ENCODE results near the gene ZNF423. TPM values are rescaled to one million over a fixed set of nuclear protein-coding genes. Genes with fewer than 3 reads are reported as not detected.

The ZNF423 gene
- total RNA-seq, 4 donors from 2014 or later = 7.0 to 19.7 (median 8.4) TPM

DNA sequence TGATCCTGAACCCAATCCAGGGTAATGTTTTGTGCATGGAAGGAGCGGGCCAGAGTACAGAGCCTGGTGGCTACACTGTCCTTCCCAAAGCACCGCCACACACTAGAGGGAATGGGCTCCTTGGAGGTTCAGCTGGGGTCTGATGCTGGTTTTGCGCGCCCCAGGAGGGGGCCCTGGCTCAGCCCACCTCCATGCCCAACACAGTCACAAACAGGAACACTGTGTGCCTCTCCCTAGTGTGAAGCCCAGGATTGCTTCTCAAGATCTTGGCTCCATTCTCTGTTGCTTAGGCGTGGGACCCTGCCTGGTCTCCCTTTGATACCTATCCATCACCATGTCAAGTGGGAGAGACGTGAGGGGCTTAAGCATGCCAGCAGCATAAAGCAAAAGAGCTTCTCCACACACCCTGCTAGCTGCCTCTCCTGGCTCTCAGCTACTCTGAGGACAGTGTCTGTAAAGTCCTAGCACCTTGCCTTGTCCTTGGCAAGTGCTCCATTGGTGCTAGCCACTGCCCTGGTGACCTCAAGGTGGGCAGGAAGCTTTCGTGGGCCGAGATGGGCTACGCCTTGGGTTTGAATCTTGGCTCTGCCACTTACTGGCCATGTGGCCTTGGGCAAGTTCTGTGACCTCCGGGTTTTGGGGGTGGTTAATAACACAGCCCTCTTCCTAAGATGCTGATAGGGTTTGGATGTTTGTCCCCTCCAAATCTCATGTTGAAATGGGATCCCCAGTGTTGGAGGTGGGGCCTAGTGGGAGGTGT, 360.1 kb downstream of the ZNF423 start:
- ATAC-seq = no peak
- TF ChIP-seq, protein P1, sequence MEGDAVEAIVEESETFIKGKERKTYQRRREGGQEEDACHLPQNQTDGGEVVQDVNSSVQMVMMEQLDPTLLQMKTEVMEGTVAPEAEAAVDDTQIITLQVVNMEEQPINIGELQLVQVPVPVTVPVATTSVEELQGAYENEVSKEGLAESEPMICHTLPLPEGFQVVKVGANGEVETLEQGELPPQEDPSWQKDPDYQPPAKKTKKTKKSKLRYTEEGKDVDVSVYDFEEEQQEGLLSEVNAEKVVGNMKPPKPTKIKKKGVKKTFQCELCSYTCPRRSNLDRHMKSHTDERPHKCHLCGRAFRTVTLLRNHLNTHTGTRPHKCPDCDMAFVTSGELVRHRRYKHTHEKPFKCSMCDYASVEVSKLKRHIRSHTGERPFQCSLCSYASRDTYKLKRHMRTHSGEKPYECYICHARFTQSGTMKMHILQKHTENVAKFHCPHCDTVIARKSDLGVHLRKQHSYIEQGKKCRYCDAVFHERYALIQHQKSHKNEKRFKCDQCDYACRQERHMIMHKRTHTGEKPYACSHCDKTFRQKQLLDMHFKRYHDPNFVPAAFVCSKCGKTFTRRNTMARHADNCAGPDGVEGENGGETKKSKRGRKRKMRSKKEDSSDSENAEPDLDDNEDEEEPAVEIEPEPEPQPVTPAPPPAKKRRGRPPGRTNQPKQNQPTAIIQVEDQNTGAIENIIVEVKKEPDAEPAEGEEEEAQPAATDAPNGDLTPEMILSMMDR (IDR thresholded peaks at IDR 0.05) = no peak
- TF ChIP-seq EP300 (IDR thresholded peaks at IDR 0.05) (no peak), POLR2A (IDR thresholded peaks at IDR 0.05) (no peak), POLR2AphosphoS5 (IDR thresholded peaks at IDR 0.05) (no peak)
- H3K27ac ChIP-seq = no peak overlapping the region
- H3K27me3 ChIP-seq = no peaks in the 10 kb centered on the region
- H3K36me3 ChIP-seq = no peaks in the 10 kb centered on the region
- no peaks in the 10 kb centered on the region for H3K9me3 ChIP-seq
- H3K4me1 ChIP-seq = peaks cover 0 to 26% (median 2%) of the 10 kb centered on the region in 3 donors
- WGBS, 2 donors (ENCODE audit: low coverage in 1 of 2) = 100% methylated on average over 2 of the region's 10 CpGs; no CpG with 5 or more reads in 1 of the 2 donors
- H3K4me3 ChIP-seq = no peak overlapping the region

DNA sequence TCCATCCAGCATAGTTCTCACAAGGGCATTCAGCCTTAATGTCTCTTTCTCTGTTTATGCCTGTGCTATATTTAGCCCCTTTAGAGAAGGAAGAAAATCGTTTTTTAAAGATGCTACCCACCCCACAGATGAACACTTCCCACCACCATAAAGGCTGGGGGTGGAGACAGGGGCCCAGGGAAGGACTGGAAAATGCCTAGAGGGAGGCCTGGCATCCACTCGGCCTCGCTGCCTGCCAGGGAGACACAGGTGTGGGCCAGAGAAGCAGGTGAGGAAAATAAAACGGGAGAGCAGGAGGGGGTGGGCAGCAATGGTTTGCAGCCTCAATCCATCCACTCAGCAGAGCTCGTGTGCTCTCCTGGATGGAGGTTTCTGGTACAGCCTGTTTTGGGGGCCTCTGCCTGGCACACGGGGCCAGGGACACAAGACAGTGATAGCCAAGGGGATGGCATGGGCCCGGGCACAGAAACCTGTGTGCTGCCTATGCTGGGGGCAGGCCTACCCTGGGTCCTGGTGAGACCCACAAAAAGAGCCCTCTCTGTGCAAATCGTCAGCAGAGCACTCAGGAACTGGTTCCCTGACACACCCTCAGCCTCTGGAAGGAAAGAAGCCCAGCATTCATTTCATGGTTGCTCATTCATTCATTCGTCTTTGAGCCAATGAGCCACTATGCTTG, 360.9 kb downstream of the ZNF423 start:
- Histone ChIP-seq H3K4me1 (peaks cover 0 to 26% (median 2%) of the 10 kb centered on the region in 3 donors), H3K4me3 (no peak overlapping the region), H3K9me3 (no peaks in the 10 kb centered on the region), H3K27ac (peak overlapping the region in 1 of 4 donors; percentile 17), H3K27me3 (no peaks in the 10 kb centered on the region), H3K36me3 (no peaks in the 10 kb centered on the region)
- no peak for ATAC-seq
- TF ChIP-seq EP300 (IDR thresholded peaks at IDR 0.05) (no peak), POLR2AphosphoS5 (IDR thresholded peaks at IDR 0.05) (no peak), POLR2A (IDR thresholded peaks at IDR 0.05) (no peak)
- TF ChIP-seq, protein P1 (IDR thresholded peaks at IDR 0.05) = no peak
- 53 to 86% methylated on average over 3 to 5 of the region's 9 CpGs for WGBS, 2 donors (ENCODE audit: low coverage in 1 of 2)

DNA sequence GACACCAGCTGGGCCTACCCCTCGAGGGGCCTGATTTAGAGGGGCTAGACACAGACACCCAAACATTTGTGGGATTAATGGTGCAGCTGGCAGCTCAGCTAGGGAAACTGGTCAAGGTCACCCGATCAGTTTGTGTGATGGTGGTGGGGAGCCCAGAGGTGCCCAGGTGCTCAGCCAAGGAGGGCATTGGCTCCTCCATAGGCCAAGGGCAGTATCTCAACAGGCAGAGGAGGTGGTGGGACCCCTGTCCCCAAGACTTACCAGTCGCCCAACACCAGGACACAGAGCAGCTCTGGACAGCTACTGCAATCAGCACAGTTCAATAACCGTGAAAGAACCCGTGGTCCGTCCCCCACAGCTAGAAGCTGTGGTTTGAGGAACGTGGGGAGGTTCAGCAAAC, 361.4 kb downstream of the ZNF423 start:
- no peak for ATAC-seq
- H3K4me3 ChIP-seq = no peak overlapping the region
- peaks cover 0 to 26% (median 2%) of the 10 kb centered on the region in 3 donors for H3K4me1 ChIP-seq
- TF ChIP-seq EP300 (IDR thresholded peaks at IDR 0.05) = no peak
- TF ChIP-seq POLR2AphosphoS5 (IDR thresholded peaks at IDR 0.05) = no peak
- no peak for TF ChIP-seq POLR2A (IDR thresholded peaks at IDR 0.05)
- peaks cover 0 to 3% of the 10 kb centered on the region in 2 donors for H3K36me3 ChIP-seq
- H3K27ac ChIP-seq = peak overlapping the region in 1 of 4 donors; percentile 17
- no peaks in the 10 kb centered on the region for H3K27me3 ChIP-seq
- WGBS, 2 donors (ENCODE audit: low coverage in 1 of 2) = 48 to 53% methylated on average over 4 to 6 of the region's 7 CpGs
- H3K9me3 ChIP-seq = no peaks in the 10 kb centered on the region

DNA sequence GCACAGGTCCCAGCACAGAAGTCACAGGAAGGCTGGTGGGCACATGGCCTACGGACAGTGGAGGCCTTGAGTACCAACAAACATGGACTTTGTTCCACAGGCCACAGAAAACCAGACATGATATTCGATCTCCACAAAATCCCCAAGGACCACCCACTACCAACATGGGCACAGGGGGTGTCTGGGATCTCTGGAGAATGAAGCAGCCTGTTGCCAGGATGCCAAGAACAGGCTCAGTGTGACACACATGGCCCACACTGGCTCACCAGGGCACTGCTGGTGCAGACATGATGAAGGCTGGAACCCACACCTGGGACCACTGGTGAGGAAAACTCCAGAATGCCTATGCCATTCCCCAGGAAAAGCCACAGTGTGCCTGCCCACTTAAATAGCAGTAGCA, 362.1 kb downstream of the ZNF423 start:
- Histone ChIP-seq H3K4me1 (peaks cover 0 to 26% (median 2%) of the 10 kb centered on the region in 3 donors), H3K4me3 (no peak overlapping the region), H3K27me3 (no peaks in the 10 kb centered on the region), H3K27ac (no peak overlapping the region), H3K9me3 (no peaks in the 10 kb centered on the region), H3K36me3 (peaks cover 0 to 3% of the 10 kb centered on the region in 2 donors)
- no peak for TF ChIP-seq EP300 (IDR thresholded peaks at IDR 0.05)
- no peak for TF ChIP-seq POLR2A (IDR thresholded peaks at IDR 0.05)
- no peak for TF ChIP-seq POLR2AphosphoS5 (IDR thresholded peaks at IDR 0.05)
- TF ChIP-seq, protein P1 (IDR thresholded peaks at IDR 0.05) = no peak
- no peak for ATAC-seq
- WGBS, 2 donors (ENCODE audit: low coverage in 1 of 2) = 86 to 91% methylated on average over 1 to 2 of the region's 2 CpGs

DNA sequence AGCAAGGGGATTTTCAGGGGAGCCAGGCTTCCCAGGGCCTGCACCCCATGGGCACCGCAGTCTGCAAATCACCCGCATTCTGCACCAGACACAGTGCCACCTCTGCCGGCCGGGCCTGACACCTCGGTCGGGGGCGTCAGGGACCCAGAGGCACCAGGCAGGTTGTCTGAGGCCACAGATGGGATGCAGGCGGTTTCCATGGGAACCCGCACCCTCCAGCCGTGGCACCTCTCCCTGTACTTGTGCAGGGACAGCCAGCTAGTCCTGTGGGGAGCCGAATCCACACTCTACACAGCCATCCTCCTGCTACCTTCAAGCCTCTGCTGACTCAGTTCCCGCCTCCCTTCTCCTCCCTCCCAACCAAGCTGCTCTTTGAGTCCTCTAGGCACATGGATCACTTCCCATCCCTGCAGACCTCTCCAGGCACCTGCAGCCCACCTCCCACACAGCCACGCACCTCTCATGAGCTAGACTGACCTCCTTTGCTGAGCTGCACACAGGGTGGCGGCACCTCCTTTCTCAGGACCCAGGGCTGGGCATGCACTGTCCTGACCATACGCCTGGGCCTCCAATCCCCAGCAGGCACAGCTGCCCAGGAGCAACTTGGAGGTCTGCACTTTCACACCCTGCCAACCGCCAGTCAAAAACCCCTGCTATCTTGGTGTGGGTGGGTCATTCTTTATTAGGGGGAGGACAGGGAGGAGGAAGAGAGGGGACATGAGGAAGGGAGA, 362.9 kb downstream of the ZNF423 start:
- Histone ChIP-seq H3K4me3 (no peak overlapping the region), H3K27ac (no peak overlapping the region), H3K4me1 (peaks cover 0 to 26% (median 2%) of the 10 kb centered on the region in 3 donors), H3K36me3 (peaks cover 0 to 3% of the 10 kb centered on the region in 2 donors), H3K9me3 (no peaks in the 10 kb centered on the region), H3K27me3 (no peaks in the 10 kb centered on the region)
- 89% methylated on average over 5 of the region's 16 CpGs; no CpG with 5 or more reads in 1 of the 2 donors for WGBS, 2 donors (ENCODE audit: low coverage in 1 of 2)
- TF ChIP-seq POLR2AphosphoS5 (IDR thresholded peaks at IDR 0.05) (no peak), POLR2A (IDR thresholded peaks at IDR 0.05) (no peak)
- ATAC-seq = no peak
